ENCODE results near the gene ZNF684. TPM values are rescaled to one million over a fixed set of nuclear protein-coding genes. Genes with fewer than 3 reads are reported as not detected.

ZNF684 gene
- total and polyA plus RNA-seq, 9 of the 15 experiments (the other 6 are each of a cell fraction or from before 2014, with no cell fraction given) = 4.8 to 8.8 (median 5.5) TPM

GRCh38 chr1:40531381-40532061 is at the start of gene ZNF684 (continued):
- TF ChIP-seq ZNF318 (IDR thresholded peaks at IDR 0.05; ENCODE audit: borderline replicate concordance in 1 of 2, low read depth in 1 of 2) (no peak), ZFP36 (IDR thresholded peaks at IDR 0.05; ENCODE audit: low read depth, low read length, partially characterized antibody) (no peak), ZC3H11A (IDR thresholded peaks at IDR 0.05; ENCODE audit: low read depth, low read length) (no peak), SLC30A9 (CRISPR knock-in tag; IDR thresholded peaks at IDR 0.05) (no peak), E2F3 (CRISPR knock-in tag; IDR thresholded peaks at IDR 0.05) (0 out of 2 replicates have a peak, but pooled peaks have one; percentile 20), YY1 (IDR thresholded peaks at IDR 0.05; ENCODE audit: borderline replicate concordance in 1 of 3, control insufficient read depth in 1 of 3, extremely low read depth in 1 of 3, insufficient read depth in 3 of 3, insufficient read length in 1 of 3, insufficient replicate concordance in 2 of 3, low read depth in 1 of 3, low read length in 2 of 3) (no peak), ZNF253 (CRISPR knock-in tag; conservative IDR thresholded peaks at IDR 0.05) (no peak), POLR2AphosphoS2 (IDR thresholded peaks at IDR 0.05; ENCODE audit: low read length) (no peak), ZNF778 (CRISPR knock-in tag; IDR thresholded peaks at IDR 0.05) (no peak), PTBP1 (IDR thresholded peaks at IDR 0.05; ENCODE audit: low read depth, low read length) (no peak), ERF (CRISPR knock-in tag; IDR thresholded peaks at IDR 0.05) (no peak), TFAM (CRISPR knock-in tag; conservative IDR thresholded peaks at IDR 0.05) (no peak), XRCC5 (IDR thresholded peaks at IDR 0.05; ENCODE audit: low read depth, low read length) (no peak; the same call in 1 of the 2 replicates), KLF1 (tag; IDR thresholded peaks at IDR 0.05) (no peak), MYC (IDR thresholded peaks at IDR 0.05; ENCODE audit: low read depth, low read length) (peak; percentile 52; the same call in 1 of the 2 replicates), MYC (CRISPR knock-in tag; IDR thresholded peaks at IDR 0.05; ENCODE audit: borderline replicate concordance, low read depth) (no peak), ZNF121 (CRISPR knock-in tag; conservative IDR thresholded peaks at IDR 0.05) (no peak), HSF4 (CRISPR knock-in tag; IDR thresholded peaks at IDR 0.05; ENCODE audit: borderline replicate concordance) (no peak), HDAC3 (IDR thresholded peaks at IDR 0.05; ENCODE audit: borderline replicate concordance, partially characterized antibody) (no peak), TCF15 (CRISPR knock-in tag; IDR thresholded peaks at IDR 0.05) (no peak)

Data from K562 (cell line).